Kidney (tissue), 14 donors: ENCODE results near the gene SERPINA3. TPM values are rescaled to one million over a fixed set of nuclear protein-coding genes. Genes with fewer than 3 reads are reported as not detected.

ENCODE experiments used
- DNase-seq, 5 donors: peaks; one replicate each; pipeline ENCODE4 v3.0.0-alpha.2; 2013 to 2020
- FAIRE-seq: peaks from 2 replicates; lab custom pipeline; 2012; peaks lifted over from hg19 to GRCh38; lab: Jason Lieb, UNC
- H3K27ac ChIP-seq, 2 donors: one replicate each; pipeline ENCODE4 v1.7.0; 2013; ENCODE audit warnings: low read depth in 2 of 2, low read length in 2 of 2, inconsistent platforms in 1 of 2
- H3K27me3 ChIP-seq: one replicate; pipeline ENCODE4 v1.7.1; 2013; ENCODE audit warnings: low read length, inconsistent platforms; ENCODE audit not compliant: control insufficient read depth, insufficient read depth
- H3K36me3 ChIP-seq, 3 donors: one replicate each; pipeline versions ENCODE4 v1.7.0 to v1.7.1; 2013; ENCODE audit warnings: low read length in 3 of 3, control low read depth in 1 of 3, inconsistent platforms in 1 of 3; ENCODE audit not compliant: insufficient read depth in 3 of 3, control insufficient read depth in 2 of 3
- H3K4me1 ChIP-seq, 3 donors: one replicate each; pipeline versions ENCODE4 v1.7.0 to v1.7.1; 2013; ENCODE audit warnings: low read length in 3 of 3, inconsistent platforms in 1 of 3, low read depth in 1 of 3; ENCODE audit not compliant: control insufficient read depth in 2 of 3, insufficient read depth in 2 of 3
- H3K4me3 ChIP-seq, 3 donors: one replicate each; pipeline versions ENCODE4 v1.7.0 to v1.8.1; 2013; ENCODE audit warnings: low read length in 3 of 3, control low read depth in 1 of 3, inconsistent platforms in 1 of 3
- H3K9ac ChIP-seq, 3 donors: one replicate each; pipeline versions ENCODE4 v1.7.0 to v1.7.1; 2013; ENCODE audit warnings: low read length in 3 of 3, control low read depth in 1 of 3, inconsistent platforms in 1 of 3
- H3K9me3 ChIP-seq, 3 donors: one replicate each; pipeline versions ENCODE4 v1.7.0 to v1.7.1; 2013; ENCODE audit warnings: low read length in 3 of 3, control low read depth in 1 of 3, inconsistent platforms in 1 of 3; ENCODE audit not compliant: control insufficient read depth in 2 of 3, insufficient read depth in 1 of 3
- CTCF ChIP-seq: IDR thresholded peaks from 3 replicates; pipeline ENCODE4 v1.5.1; 2012; ENCODE audit warnings: mild to moderate bottlenecking, moderate library complexity, borderline replicate concordance; ENCODE audit not compliant: insufficient read depth; ENCODE audit errors: extremely low read depth
- intact Hi-C: fragments of 100-400 bp; cut with DNase I; formaldehyde crosslinking; loops from one replicate; pipeline ENCODE4 v1.11.1; 2022
- polyA plus RNA-seq: library from polyadenylated mRNA; stranded (reverse); fragments of 350-450 nt; fragmentation: Illumina TruSeq; extraction: RNeasy Lipid Tissue Mini Kit (QIAGEN cat#74804); gene quantifications from one replicate; pipeline ENCODE4 v1.2.3, GENCODE V29; 2014; ENCODE audit warnings: low read depth, low replicate concordance; ENCODE audit not compliant: insufficient read depth
- total RNA-seq: library from RNA; stranded (reverse); fragmentation: NEBNext Ultra II Directional; extraction: Animal tissue kit (Norgen Biotek cat#: 25700); gene quantifications from one replicate; pipeline ENCODE4 v1.2.1, GENCODE V29; 2021
- donor health status: control.
- donor health status: control.
- donor health status: control.
- donor health status: control.
- donor health status: control.
- donor health status: DM: yes; HTN: yes; CAD: no.
- donor health status: Normal renal cell carcinoma (clear cell type).

The SERPINA3 gene
- total and polyA plus RNA-seq, 2 donors from 2014 or later: 786 to 1,762 TPM

- no peak overlapping the region for H3K27ac ChIP-seq
- intact Hi-C loops: no loop called here
- no peak overlapping the region for H3K9ac ChIP-seq
- DNase-seq: no peak
- H3K4me1 ChIP-seq: peaks cover 0 to 3% (median 0%) of the 10 kb centered on the region in 3 donors
- no peaks in the 10 kb centered on the region for H3K9me3 ChIP-seq
- H3K27me3 ChIP-seq: no peaks in the 10 kb centered on the region
- no peak for TF ChIP-seq CTCF
- FAIRE-seq: no peak
- H3K4me3 ChIP-seq: no peak overlapping the region
- no peaks in the 10 kb centered on the region for H3K36me3 ChIP-seq
Measured at GRCh38 chr14:94638961-94639817, 27.0 kb downstream of the SERPINA3 start.

GRCh38 chr14:94640721-94641631, 28.8 kb downstream of the SERPINA3 start:
- Histone ChIP-seq H3K27ac (no peak overlapping the region), H3K27me3 (no peaks in the 10 kb centered on the region), H3K36me3 (no peaks in the 10 kb centered on the region), H3K4me1 (peaks cover 0 to 3% (median 0%) of the 10 kb centered on the region in 3 donors), H3K4me3 (no peak overlapping the region), H3K9ac (no peak overlapping the region), H3K9me3 (no peaks in the 10 kb centered on the region)
- intact Hi-C loops: no loop called here
- TF ChIP-seq CTCF: no peak
- peak in 1 of 5 donors; percentile 9 for DNase-seq
- FAIRE-seq: no peak

GRCh38 chr14:94641632-94641955, 29.4 kb downstream of the SERPINA3 start:
- TF ChIP-seq CTCF: no peak
- no peaks in the 10 kb centered on the region for H3K27me3 ChIP-seq
- FAIRE-seq: no peak
- no peak overlapping the region for H3K27ac ChIP-seq
- no peaks in the 10 kb centered on the region for H3K9me3 ChIP-seq
- H3K36me3 ChIP-seq: no peaks in the 10 kb centered on the region
- no peak overlapping the region for H3K9ac ChIP-seq
- intact Hi-C loops: no loop called here
- peaks cover 0 to 2% (median 0%) of the 10 kb centered on the region in 3 donors for H3K4me1 ChIP-seq
- H3K4me3 ChIP-seq: no peak overlapping the region
- DNase-seq: peak in 1 of 5 donors; percentile 13
